ENCODE measurements around the gene PRSS53. TPM values are rescaled to one million over a fixed set of nuclear protein-coding genes. Genes with fewer than 3 reads are reported as not detected.

Gene PRSS53
- total and polyA plus RNA-seq, 10 of the 15 experiments (the other 5 are each of a cell fraction or from before 2014, with no cell fraction given), result 0.35 to 3.4 (median 0.88) TPM; not detected in 2

DNA sequence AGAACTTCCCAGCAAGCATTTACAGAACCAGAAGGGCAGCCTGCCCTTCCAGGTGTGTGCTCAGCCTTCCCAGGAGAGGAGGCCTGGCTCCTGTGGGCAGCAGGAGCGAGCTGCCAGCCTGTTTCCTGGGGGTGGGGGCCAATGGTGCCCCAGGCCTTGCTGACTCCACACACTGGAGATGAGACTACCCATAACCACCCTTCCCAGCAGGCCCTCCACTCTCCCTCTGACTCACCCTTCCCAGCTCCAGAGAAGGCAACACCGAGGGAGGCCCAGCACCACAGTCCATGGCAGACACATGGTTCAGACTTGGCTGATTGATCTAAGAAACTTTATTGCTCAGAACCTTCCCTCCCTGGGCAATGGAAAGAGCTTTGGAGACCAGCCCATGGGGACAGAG lies 1.8 kb upstream of the PRSS53 start:
- H2AFZ ChIP-seq (ENCODE audit: control insufficient read depth, low read depth, low read length), result no peak overlapping the region
- H3K4me3 ChIP-seq, result no peak overlapping the region
- no TSS peak for BruUV-seq (replicated peaks)
- no peaks in the 10 kb centered on the region for H4K20me1 ChIP-seq (ENCODE audit: control insufficient read depth, insufficient read depth)
- intact Hi-C loops (cut with micrococcal nuclease; ENCODE audit: unreplicated experiment) (loop anchor here (5.0 to 10.0 kb wide), 2 partner anchors 136 to 352 kb away; partner anchors contain the start of genes SETD1A and ZNF843), in situ Hi-C loops (cut with MboI) (no loop called here)
- FAIRE-seq (no peak), DNase-seq (ENCODE audit: low read depth, low spot score) (no peak), ATAC-seq (no peak)
- H3K4me2 ChIP-seq (ENCODE audit: control insufficient read depth, insufficient read depth), result no peak overlapping the region
- TF ChIP-seq ZNF622 (IDR thresholded peaks at IDR 0.05) (no peak), GABPA (IDR thresholded peaks at IDR 0.05; ENCODE audit: low read depth) (no peak), ZNF217 (IDR thresholded peaks at IDR 0.05) (no peak), HCFC1 (IDR thresholded peaks at IDR 0.05; ENCODE audit: low read length) (no peak), FOXK2 (IDR thresholded peaks at IDR 0.05) (no peak)
- TF ChIP-seq, protein P1, sequence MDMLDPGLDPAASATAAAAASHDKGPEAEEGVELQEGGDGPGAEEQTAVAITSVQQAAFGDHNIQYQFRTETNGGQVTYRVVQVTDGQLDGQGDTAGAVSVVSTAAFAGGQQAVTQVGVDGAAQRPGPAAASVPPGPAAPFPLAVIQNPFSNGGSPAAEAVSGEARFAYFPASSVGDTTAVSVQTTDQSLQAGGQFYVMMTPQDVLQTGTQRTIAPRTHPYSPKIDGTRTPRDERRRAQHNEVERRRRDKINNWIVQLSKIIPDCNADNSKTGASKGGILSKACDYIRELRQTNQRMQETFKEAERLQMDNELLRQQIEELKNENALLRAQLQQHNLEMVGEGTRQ (IDR thresholded peaks at IDR 0.05; ENCODE audit: borderline replicate concordance, low read depth, low read length), result no peak
- SMC1A ChIA-PET (ENCODE audit: uncharacterized antibody, unreplicated experiment), result no interaction called here
- H3K9ac ChIP-seq (ENCODE audit: control insufficient read depth, insufficient read depth, low read length), result no peak overlapping the region
- CTCF ChIA-PET, result interaction anchor here (1.5 kb wide), 1 partner anchor 20 kb away, joined by 4 read pairs; no protein-coding TSS in a partner anchor
- 97% methylated on average over 2 of the region's 2 CpGs for WGBS (ENCODE audit: insufficient coverage, insufficient replicate concordance, low lambda C conversion rate, missing lambda C conversion rate)
- no peaks in the 10 kb centered on the region for H3K9me3 ChIP-seq (replicated peaks; ENCODE audit: control insufficient read depth, insufficient read depth, low read length)
- H3K4me1 ChIP-seq (ENCODE audit: control insufficient read depth, insufficient read depth, low read length), result peaks cover 4% of the 10 kb centered on the region
- H3K27me3 ChIP-seq (replicated peaks in 1 of 2; ENCODE audit: control insufficient read depth in 2 of 2, insufficient read depth in 2 of 2, low read length in 1 of 2), result no peaks in the 10 kb centered on the region
- RAD21 ChIA-PET (ENCODE audit: unreplicated experiment), result no interaction called here
- H3K36me3 ChIP-seq (ENCODE audit: control insufficient read depth in 2 of 2, insufficient read depth in 2 of 2, low read length in 1 of 2), result peaks cover 2% of the 10 kb centered on the region in 2 experiments; a peak in 3 of 4 replicates
- H3K79me2 ChIP-seq (ENCODE audit: control insufficient read depth, insufficient read depth, low read length), result peaks cover 20% of the 10 kb centered on the region
- H3K27ac ChIP-seq (ENCODE audit: control insufficient read depth, insufficient read depth), result no peak overlapping the region
- POLR2A ChIA-PET, result no interaction called here

DNA sequence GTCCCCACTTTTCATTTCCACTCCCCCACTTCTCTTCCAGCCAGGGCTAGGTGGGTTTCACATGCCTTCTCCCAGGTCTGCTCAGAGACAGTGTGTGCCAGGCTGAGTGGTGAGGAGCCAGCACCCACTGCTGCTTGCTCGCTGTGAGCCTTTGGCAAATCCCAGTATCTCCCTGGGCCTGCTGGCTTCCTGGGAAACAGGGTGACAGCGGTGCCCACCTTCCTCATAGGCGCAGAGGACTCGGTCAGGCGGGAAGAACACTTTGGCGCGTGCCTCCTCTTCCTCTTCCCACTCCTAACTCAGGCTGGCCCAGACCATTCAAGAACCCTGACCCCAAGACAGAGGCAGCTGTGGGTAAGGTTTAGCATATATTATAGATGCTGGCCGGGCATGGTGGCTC lies 456 bp upstream of the PRSS53 start:
- POLR2A ChIA-PET, result no interaction called here
- Histone ChIP-seq H3K9ac (ENCODE audit: control insufficient read depth, insufficient read depth, low read length) (no peak overlapping the region), H3K9me3 (replicated peaks; ENCODE audit: control insufficient read depth, insufficient read depth, low read length) (no peaks in the 10 kb centered on the region), H3K27me3 (replicated peaks in 1 of 2; ENCODE audit: control insufficient read depth in 2 of 2, insufficient read depth in 2 of 2, low read length in 1 of 2) (no peaks in the 10 kb centered on the region), H3K4me3 (no peak overlapping the region), H3K4me1 (ENCODE audit: control insufficient read depth, insufficient read depth, low read length) (no peaks in the 10 kb centered on the region), H3K4me2 (ENCODE audit: control insufficient read depth, insufficient read depth) (no peak overlapping the region), H3K27ac (ENCODE audit: control insufficient read depth, insufficient read depth) (no peak overlapping the region), H3K36me3 (ENCODE audit: control insufficient read depth in 2 of 2, insufficient read depth in 2 of 2, low read length in 1 of 2) (peaks cover 2% of the 10 kb centered on the region in 2 experiments; a peak in 3 of 4 replicates), H4K20me1 (ENCODE audit: control insufficient read depth, insufficient read depth) (no peaks in the 10 kb centered on the region; the same call in 1 of the 2 replicates), H3K79me2 (ENCODE audit: control insufficient read depth, insufficient read depth, low read length) (peaks cover 15% of the 10 kb centered on the region), H2AFZ (ENCODE audit: control insufficient read depth, low read depth, low read length) (no peak overlapping the region)
- 96% methylated on average over 8 of the region's 8 CpGs for WGBS (ENCODE audit: insufficient coverage, insufficient replicate concordance, low lambda C conversion rate, missing lambda C conversion rate)
- no peak for FAIRE-seq
- intact Hi-C loops (cut with micrococcal nuclease; ENCODE audit: unreplicated experiment), result no loop called here
- no peak for ATAC-seq
- DNase-seq (ENCODE audit: low read depth, low spot score), result no peak
- SMC1A ChIA-PET (ENCODE audit: uncharacterized antibody, unreplicated experiment), result no interaction called here
- in situ Hi-C loops (cut with MboI), result no loop called here
- TF ChIP-seq DPF2 (IDR thresholded peaks at IDR 0.05) (no peak), PML (IDR thresholded peaks at IDR 0.05; ENCODE audit: low read length) (no peak), MYC (IDR thresholded peaks at IDR 0.05; ENCODE audit: insufficient read depth, insufficient read length, insufficient replicate concordance, low read length, severe bottlenecking) (no peak), STAT1 (conservative IDR thresholded peaks at IDR 0.05) (no peak)
- RAD21 ChIA-PET (ENCODE audit: unreplicated experiment), result no interaction called here
- CTCF ChIA-PET, result no interaction called here
- no TSS peak for BruUV-seq (replicated peaks)

Data from GM12878 (cell line).